NCI-H146 (cell line): ENCODE measurements around the gene NOTCH4.
A peak's percentile ranks its signal among the peaks of the same experiment; 100 is the strongest.
"Not testable (repeated sequence)": the region's sequence is repeated elsewhere in the genome, so short reads cannot be mapped to it uniquely, and the experiment has no call there.

Experiments used
- DNase-seq: peaks from one replicate; lab custom pipeline; 2025; lab: John Stamatoyannopoulos, UW

The NOTCH4 gene

GRCh38 chr6:32223258-32224235 is at the start of gene NOTCH4:
Gene NOTCH4 (minus strand): TSS chr6:32224067. CDS start chr6:32223928, 139 bp downstream.
- DNase-seq: no peak

GRCh38 chr6:32271429-32271828 is 47.6 kb upstream of the NOTCH4 start:
- DNase-seq: no peak

- not testable (repeated sequence) for DNase-seq
Measured at GRCh38 chr6:32268459-32268858, 44.6 kb upstream of the NOTCH4 start.

GRCh38 chr6:32267035-32267434 is 43.2 kb upstream of the NOTCH4 start:
- DNase-seq: no peak

- not testable (repeated sequence) for DNase-seq
Measured at GRCh38 chr6:32257262-32257661, 33.4 kb upstream of the NOTCH4 start.

GRCh38 chr6:32255199-32256153 is 31.6 kb upstream of the NOTCH4 start:
- no peak for DNase-seq

- no peak for DNase-seq
Measured at GRCh38 chr6:32254761-32255198, 30.9 kb upstream of the NOTCH4 start.

GRCh38 chr6:32252331-32253009 is 28.6 kb upstream of the NOTCH4 start:
- no peak for DNase-seq

- DNase-seq: no peak
Measured at GRCh38 chr6:32249262-32249661, 25.4 kb upstream of the NOTCH4 start.

GRCh38 chr6:32247401-32247800 is 23.5 kb upstream of the NOTCH4 start:
- DNase-seq: no peak

- DNase-seq: peak; percentile 49
Measured at GRCh38 chr6:32244946-32245398, 21.1 kb upstream of the NOTCH4 start.

GRCh38 chr6:32244270-32244669 is 20.4 kb upstream of the NOTCH4 start:
- DNase-seq: no peak

GRCh38 chr6:32242318-32242813 is 18.5 kb upstream of the NOTCH4 start:
- not testable (repeated sequence) for DNase-seq

- DNase-seq: no peak
Measured at GRCh38 chr6:32240686-32241085, 16.8 kb upstream of the NOTCH4 start.

- no peak for DNase-seq
Measured at GRCh38 chr6:32239462-32239861, 15.6 kb upstream of the NOTCH4 start.

- DNase-seq: no peak
Measured at GRCh38 chr6:32234934-32235333, 11.1 kb upstream of the NOTCH4 start.

GRCh38 chr6:32226434-32226833 is 2.6 kb upstream of the NOTCH4 start:
- DNase-seq: no peak

GRCh38 chr6:32224696-32225095 is 829 bp upstream of the NOTCH4 start:
- no peak for DNase-seq

- no peak for DNase-seq
Measured at GRCh38 chr6:32222333-32223230, 1.3 kb downstream of the NOTCH4 start.

GRCh38 chr6:32220021-32220420 is 3.8 kb downstream of the NOTCH4 start:
- no peak for DNase-seq
